Measurements from ENCODE around the gene KCTD10.

Gene KCTD10

DNA sequence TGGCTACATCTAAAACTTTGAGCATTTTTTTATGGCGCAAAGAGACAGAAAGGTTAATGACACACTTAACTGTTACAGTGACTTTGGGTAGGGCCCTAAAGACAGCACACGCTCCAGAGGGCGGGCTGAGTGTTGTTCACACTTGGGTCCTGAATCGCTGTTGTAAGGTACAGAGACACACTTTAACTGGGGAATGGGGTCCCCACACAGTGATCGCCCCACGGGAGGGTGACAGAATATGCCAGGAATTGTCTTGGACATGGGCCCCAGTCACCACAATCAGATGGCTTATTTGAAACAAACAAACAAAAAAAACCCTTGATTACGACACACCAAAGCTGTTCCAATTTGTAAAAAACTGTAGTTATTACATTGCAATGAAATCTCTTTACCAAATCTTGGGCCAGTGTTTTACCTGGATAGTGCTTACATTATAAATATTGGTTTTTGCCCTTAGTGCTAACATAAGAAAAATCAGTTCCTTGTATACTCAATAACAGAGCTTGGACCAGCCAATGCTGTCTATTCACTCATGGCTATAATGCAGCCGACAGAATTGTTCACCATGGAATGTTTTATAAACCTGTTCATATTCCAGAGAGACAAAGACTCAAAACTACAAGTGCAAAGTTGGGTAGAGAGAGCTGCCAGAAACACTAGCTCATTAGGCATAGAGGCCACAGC is 28.3 kb downstream of the KCTD10 start:
- Histone ChIP-seq H3K4me1 (ENCODE audit: insufficient read depth, low read length) (no peaks in the 10 kb centered on the region), H3K9me3 (ENCODE audit: insufficient read depth, low read length, severe bottlenecking) (no peaks in the 10 kb centered on the region), H3K4me3 (ENCODE audit: low read depth in 1 of 2, low read length in 2 of 2) (no peak overlapping the region), H4K20me1 (ENCODE audit: insufficient read depth, low read length) (peaks cover 14% of the 10 kb centered on the region), H2AFZ (ENCODE audit: low read depth, low read length) (no peak overlapping the region), H3K27ac (ENCODE audit: low read length) (no peak overlapping the region), H3K9ac (ENCODE audit: low read depth, low read length) (no peak overlapping the region), H3K36me3 (ENCODE audit: insufficient read depth, low read length) (peaks cover 65% of the 10 kb centered on the region), H3K79me2 (ENCODE audit: insufficient read depth, low read length) (no peaks in the 10 kb centered on the region), H3K4me2 (ENCODE audit: insufficient read depth, low read length) (no peak overlapping the region), H3K27me3 (ENCODE audit: insufficient read depth, low read length, poor library complexity) (no peaks in the 10 kb centered on the region)
- DNase-seq, result no peak
- TF ChIP-seq, protein P1, sequence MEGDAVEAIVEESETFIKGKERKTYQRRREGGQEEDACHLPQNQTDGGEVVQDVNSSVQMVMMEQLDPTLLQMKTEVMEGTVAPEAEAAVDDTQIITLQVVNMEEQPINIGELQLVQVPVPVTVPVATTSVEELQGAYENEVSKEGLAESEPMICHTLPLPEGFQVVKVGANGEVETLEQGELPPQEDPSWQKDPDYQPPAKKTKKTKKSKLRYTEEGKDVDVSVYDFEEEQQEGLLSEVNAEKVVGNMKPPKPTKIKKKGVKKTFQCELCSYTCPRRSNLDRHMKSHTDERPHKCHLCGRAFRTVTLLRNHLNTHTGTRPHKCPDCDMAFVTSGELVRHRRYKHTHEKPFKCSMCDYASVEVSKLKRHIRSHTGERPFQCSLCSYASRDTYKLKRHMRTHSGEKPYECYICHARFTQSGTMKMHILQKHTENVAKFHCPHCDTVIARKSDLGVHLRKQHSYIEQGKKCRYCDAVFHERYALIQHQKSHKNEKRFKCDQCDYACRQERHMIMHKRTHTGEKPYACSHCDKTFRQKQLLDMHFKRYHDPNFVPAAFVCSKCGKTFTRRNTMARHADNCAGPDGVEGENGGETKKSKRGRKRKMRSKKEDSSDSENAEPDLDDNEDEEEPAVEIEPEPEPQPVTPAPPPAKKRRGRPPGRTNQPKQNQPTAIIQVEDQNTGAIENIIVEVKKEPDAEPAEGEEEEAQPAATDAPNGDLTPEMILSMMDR (IDR thresholded peaks at IDR 0.05; ENCODE audit: borderline replicate concordance, extremely low read depth, low read length, poor library complexity, severe bottlenecking), result no peak
- TF ChIP-seq EZH2 (IDR thresholded peaks at IDR 0.05; ENCODE audit: borderline replicate concordance, low read depth, low read length, severe bottlenecking), result no peak
- no peak for ATAC-seq (ENCODE audit: insufficient read depth, low read depth)

DNA sequence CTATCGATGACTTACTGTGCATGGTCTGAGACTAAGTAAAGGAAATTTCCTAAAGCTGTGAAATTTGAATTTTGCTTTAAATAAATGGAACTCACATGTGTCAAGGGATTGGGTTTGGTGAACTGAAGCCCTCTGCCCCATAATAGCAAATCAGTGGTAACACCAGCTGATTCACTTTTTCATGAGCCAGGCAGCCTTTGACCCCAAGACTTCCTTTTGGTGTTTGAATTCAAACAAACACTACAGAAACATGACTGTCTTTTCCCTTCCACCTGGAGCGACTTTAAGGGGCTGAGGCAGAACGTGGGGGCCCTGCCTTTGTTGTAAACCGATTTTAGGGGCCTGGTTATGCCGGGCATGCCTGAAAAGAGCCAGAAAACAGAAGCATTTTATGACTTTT is 28.8 kb downstream of the KCTD10 start:
- Histone ChIP-seq H3K36me3 (ENCODE audit: insufficient read depth, low read length) (peaks cover 61% of the 10 kb centered on the region), H2AFZ (ENCODE audit: low read depth, low read length) (no peak overlapping the region), H3K9ac (ENCODE audit: low read depth, low read length) (no peak overlapping the region), H3K4me2 (ENCODE audit: insufficient read depth, low read length) (no peak overlapping the region), H3K27me3 (ENCODE audit: insufficient read depth, low read length, poor library complexity) (no peaks in the 10 kb centered on the region), H3K9me3 (ENCODE audit: insufficient read depth, low read length, severe bottlenecking) (no peaks in the 10 kb centered on the region), H3K4me1 (ENCODE audit: insufficient read depth, low read length) (no peaks in the 10 kb centered on the region), H4K20me1 (ENCODE audit: insufficient read depth, low read length) (peaks cover 14% of the 10 kb centered on the region), H3K79me2 (ENCODE audit: insufficient read depth, low read length) (no peaks in the 10 kb centered on the region), H3K4me3 (ENCODE audit: low read depth in 1 of 2, low read length in 2 of 2) (no peak overlapping the region), H3K27ac (ENCODE audit: low read length) (no peak overlapping the region)
- DNase-seq (no peak), ATAC-seq (ENCODE audit: insufficient read depth, low read depth) (no peak)
- TF ChIP-seq, protein P1 (IDR thresholded peaks at IDR 0.05; ENCODE audit: borderline replicate concordance, extremely low read depth, low read length, poor library complexity, severe bottlenecking), result no peak
- TF ChIP-seq EZH2 (IDR thresholded peaks at IDR 0.05; ENCODE audit: borderline replicate concordance, low read depth, low read length, severe bottlenecking), result no peak

DNA sequence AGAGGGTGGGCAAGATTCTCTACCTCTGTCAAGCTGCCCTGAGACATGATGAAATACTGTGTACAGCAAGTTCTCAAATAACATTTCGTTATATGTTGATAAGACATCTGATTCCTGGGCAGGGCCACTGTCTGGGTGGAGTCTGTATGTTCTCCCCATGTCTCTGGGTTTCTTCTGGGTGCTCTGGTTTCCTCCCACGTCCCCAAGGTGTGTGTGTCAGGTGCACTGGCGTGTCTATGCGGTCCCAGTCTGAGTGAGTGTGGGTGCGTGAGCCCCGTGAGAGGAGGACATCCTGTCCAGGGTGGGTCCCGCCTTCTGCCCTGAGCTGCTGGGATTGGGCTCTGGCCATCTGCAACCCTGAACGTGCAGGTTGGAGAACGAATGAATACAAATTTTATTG is 29.6 kb downstream of the KCTD10 start:
- TF ChIP-seq, protein P1 (IDR thresholded peaks at IDR 0.05; ENCODE audit: borderline replicate concordance, extremely low read depth, low read length, poor library complexity, severe bottlenecking), result no peak
- no peak for TF ChIP-seq EZH2 (IDR thresholded peaks at IDR 0.05; ENCODE audit: borderline replicate concordance, low read depth, low read length, severe bottlenecking)
- Histone ChIP-seq H2AFZ (ENCODE audit: low read depth, low read length) (no peak overlapping the region), H3K79me2 (ENCODE audit: insufficient read depth, low read length) (no peaks in the 10 kb centered on the region), H3K4me3 (ENCODE audit: low read depth in 1 of 2, low read length in 2 of 2) (no peak overlapping the region), H3K27ac (ENCODE audit: low read length) (no peak overlapping the region), H4K20me1 (ENCODE audit: insufficient read depth, low read length) (peaks cover 12% of the 10 kb centered on the region), H3K4me1 (ENCODE audit: insufficient read depth, low read length) (no peaks in the 10 kb centered on the region), H3K27me3 (ENCODE audit: insufficient read depth, low read length, poor library complexity) (no peaks in the 10 kb centered on the region), H3K36me3 (ENCODE audit: insufficient read depth, low read length) (peaks cover 58% of the 10 kb centered on the region), H3K4me2 (ENCODE audit: insufficient read depth, low read length) (no peak overlapping the region), H3K9ac (ENCODE audit: low read depth, low read length) (no peak overlapping the region), H3K9me3 (ENCODE audit: insufficient read depth, low read length, severe bottlenecking) (no peaks in the 10 kb centered on the region)
- DNase-seq (no peak), ATAC-seq (ENCODE audit: insufficient read depth, low read depth) (no peak)

Measured in DND-41 (cell line).